ENCODE results near the gene ADAMTS8. TPM values are rescaled to one million over a fixed set of nuclear protein-coding genes. Genes with fewer than 3 reads are reported as not detected.

ADAMTS8 gene
- total RNA-seq, 1 donor from 2014 or later = 4.8 TPM

GRCh38 chr11:130456286-130456685 is 27.9 kb upstream of the ADAMTS8 start:
- H3K36me3 Mint-ChIP-seq = peaks cover 10% of the 10 kb centered on the region
- no peak overlapping the region for H3K4me3 Mint-ChIP-seq
- peaks cover 19% of the 10 kb centered on the region for H3K27me3 Mint-ChIP-seq
- peaks cover 34% of the 10 kb centered on the region for H3K4me1 Mint-ChIP-seq (ENCODE audit: unreplicated experiment)
- no peaks in the 10 kb centered on the region for H3K9me3 Mint-ChIP-seq
- H3K27ac Mint-ChIP-seq = no peak overlapping the region
- no peak for DNase-seq (ENCODE audit: extremely low spot score, unreplicated experiment)
- TF ChIP-seq, protein P1, sequence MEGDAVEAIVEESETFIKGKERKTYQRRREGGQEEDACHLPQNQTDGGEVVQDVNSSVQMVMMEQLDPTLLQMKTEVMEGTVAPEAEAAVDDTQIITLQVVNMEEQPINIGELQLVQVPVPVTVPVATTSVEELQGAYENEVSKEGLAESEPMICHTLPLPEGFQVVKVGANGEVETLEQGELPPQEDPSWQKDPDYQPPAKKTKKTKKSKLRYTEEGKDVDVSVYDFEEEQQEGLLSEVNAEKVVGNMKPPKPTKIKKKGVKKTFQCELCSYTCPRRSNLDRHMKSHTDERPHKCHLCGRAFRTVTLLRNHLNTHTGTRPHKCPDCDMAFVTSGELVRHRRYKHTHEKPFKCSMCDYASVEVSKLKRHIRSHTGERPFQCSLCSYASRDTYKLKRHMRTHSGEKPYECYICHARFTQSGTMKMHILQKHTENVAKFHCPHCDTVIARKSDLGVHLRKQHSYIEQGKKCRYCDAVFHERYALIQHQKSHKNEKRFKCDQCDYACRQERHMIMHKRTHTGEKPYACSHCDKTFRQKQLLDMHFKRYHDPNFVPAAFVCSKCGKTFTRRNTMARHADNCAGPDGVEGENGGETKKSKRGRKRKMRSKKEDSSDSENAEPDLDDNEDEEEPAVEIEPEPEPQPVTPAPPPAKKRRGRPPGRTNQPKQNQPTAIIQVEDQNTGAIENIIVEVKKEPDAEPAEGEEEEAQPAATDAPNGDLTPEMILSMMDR (conservative IDR thresholded peaks at IDR 0.05) = no peak

GRCh38 chr11:130455483-130456127 is 27.2 kb upstream of the ADAMTS8 start:
- Mint-ChIP-seq H3K27me3 (peaks cover 26% of the 10 kb centered on the region), H3K4me1 (ENCODE audit: unreplicated experiment) (peaks cover 34% of the 10 kb centered on the region), H3K9me3 (no peaks in the 10 kb centered on the region), H3K36me3 (peaks cover 10% of the 10 kb centered on the region), H3K27ac (no peak overlapping the region), H3K4me3 (no peak overlapping the region)
- DNase-seq (ENCODE audit: extremely low spot score, unreplicated experiment) = no peak
- TF ChIP-seq, protein P1 (conservative IDR thresholded peaks at IDR 0.05) = no peak

GRCh38 chr11:130454491-130455252 is 26.3 kb upstream of the ADAMTS8 start:
- peaks cover 34% of the 10 kb centered on the region for H3K4me1 Mint-ChIP-seq (ENCODE audit: unreplicated experiment)

DNA sequence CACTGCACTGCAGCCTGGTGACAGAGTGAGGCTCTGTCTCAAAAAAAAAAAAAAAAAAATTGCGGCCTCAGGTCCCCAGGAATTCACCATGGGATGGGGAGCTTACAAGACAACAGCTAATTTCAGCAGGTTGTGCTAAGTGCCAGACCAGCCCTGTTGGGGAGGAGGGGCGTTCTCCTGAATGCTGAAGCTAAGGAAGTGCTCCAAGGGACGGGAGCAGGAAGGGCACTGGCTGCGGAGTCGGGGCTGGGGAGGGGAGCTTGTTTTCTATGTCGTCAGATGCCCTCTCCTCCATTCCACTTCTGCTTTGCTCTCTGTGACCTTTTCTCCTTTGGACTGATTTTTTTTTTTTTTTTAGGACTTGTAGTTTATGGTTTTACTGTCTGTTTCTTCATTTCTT is 24.5 kb upstream of the ADAMTS8 start:
- DNase-seq (ENCODE audit: extremely low spot score, unreplicated experiment) = no peak
- H3K9me3 Mint-ChIP-seq = no peaks in the 10 kb centered on the region
- TF ChIP-seq, protein P1 (conservative IDR thresholded peaks at IDR 0.05) = no peak
- peaks cover 34% of the 10 kb centered on the region for H3K4me1 Mint-ChIP-seq (ENCODE audit: unreplicated experiment)
- H3K27ac Mint-ChIP-seq = no peak overlapping the region
- peak overlapping the region; percentile 13 for H3K4me3 Mint-ChIP-seq
- peaks cover 13% of the 10 kb centered on the region for H3K36me3 Mint-ChIP-seq
- H3K27me3 Mint-ChIP-seq = peaks cover 40% of the 10 kb centered on the region

More at GRCh38 chr11:130454491-130455252, 26.3 kb upstream of the ADAMTS8 start:
- Mint-ChIP-seq H3K4me3 (peak overlapping the region; percentile 15), H3K27ac (no peak overlapping the region), H3K9me3 (no peaks in the 10 kb centered on the region), H3K36me3 (peaks cover 13% of the 10 kb centered on the region), H3K27me3 (peaks cover 33% of the 10 kb centered on the region)
- no peak for DNase-seq (ENCODE audit: extremely low spot score, unreplicated experiment)
- TF ChIP-seq, protein P1 (conservative IDR thresholded peaks at IDR 0.05) = no peak

DNA sequence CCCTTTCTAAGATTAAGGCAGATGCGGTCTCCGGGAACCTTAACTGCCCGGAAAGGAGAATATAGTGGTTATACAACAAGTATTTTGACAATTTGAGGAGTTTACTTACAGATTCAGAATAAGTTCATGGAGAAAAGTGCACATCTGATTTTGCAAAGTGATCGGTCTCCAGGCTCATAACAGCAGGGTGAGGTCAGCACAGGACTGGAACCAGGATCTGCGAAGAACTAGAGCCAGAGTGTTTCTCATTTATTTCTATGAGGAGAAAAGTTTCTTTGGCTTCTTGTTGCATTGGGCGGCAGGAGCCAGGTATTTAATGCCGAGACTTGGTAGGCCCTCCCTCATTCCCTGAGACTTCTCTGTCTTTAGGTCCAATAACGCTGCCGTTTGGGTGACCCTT is 23.8 kb upstream of the ADAMTS8 start:
- H3K4me3 Mint-ChIP-seq = peak overlapping the region; percentile 63
- peaks cover 40% of the 10 kb centered on the region for H3K27me3 Mint-ChIP-seq
- TF ChIP-seq, protein P1 (conservative IDR thresholded peaks at IDR 0.05) = no peak
- H3K9me3 Mint-ChIP-seq = no peaks in the 10 kb centered on the region
- no peak overlapping the region for H3K27ac Mint-ChIP-seq
- H3K36me3 Mint-ChIP-seq = peaks cover 13% of the 10 kb centered on the region
- DNase-seq (ENCODE audit: extremely low spot score, unreplicated experiment) = no peak
- peaks cover 34% of the 10 kb centered on the region for H3K4me1 Mint-ChIP-seq (ENCODE audit: unreplicated experiment)

All from type B pancreatic cell (in vitro differentiated cells).